Esophagus squamous epithelium (tissue), 4 donors: ENCODE results near the gene GPR4.

Source experiments
- CTCF ChIP-seq, 6 experiments: fragments of 450-650 bp in 4 of 6; fragments of 200-600 bp in 2 of 6; sonication (generic) in 2 of 6; IDR thresholded peaks; one replicate each; pipeline ENCODE4 v1.5.1; 2016 to 2019; ENCODE audit warnings: antibody characterized with exemption in 6 of 6, mild to moderate bottlenecking in 4 of 6, moderate library complexity in 4 of 6
- POLR2A ChIP-seq, 4 donors: fragments of 450-650 bp; IDR thresholded peaks; one replicate each; pipeline ENCODE4 v1.6.1; 2017; ENCODE audit warnings: antibody characterized with exemption in 4 of 4, mild to moderate bottlenecking in 4 of 4, moderate library complexity in 3 of 4

DNA sequence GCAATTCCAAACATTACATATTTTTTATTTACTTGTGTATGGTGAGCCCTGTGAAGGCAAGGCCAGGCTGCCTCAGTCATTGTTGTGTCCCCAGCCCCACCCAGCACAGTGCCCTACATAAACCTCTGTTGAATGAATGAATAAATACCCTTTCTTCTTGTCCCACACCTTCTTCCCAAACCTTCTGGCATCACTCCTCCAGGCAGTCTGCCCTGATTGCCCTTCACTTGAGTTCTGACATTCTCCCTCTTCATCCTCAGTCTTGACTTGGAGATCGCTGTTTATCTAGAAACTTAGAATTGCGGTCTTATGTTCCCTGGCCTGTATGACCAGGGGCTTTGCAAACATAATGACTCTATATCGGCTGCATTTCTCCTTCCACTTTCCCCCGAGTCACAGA is 12.2 kb downstream of the GPR4 start:
- TF ChIP-seq CTCF (IDR thresholded peaks at IDR 0.05) (no peak), POLR2A (IDR thresholded peaks at IDR 0.05) (no peak)
